NCI-H748 (cell line): ENCODE data around the gene SFXN5.

Experiments
- DNase-seq: peaks from one replicate; lab custom pipeline; 2025; ENCODE audit not compliant: unreplicated experiment; lab: John Stamatoyannopoulos, UW

Gene SFXN5

DNA sequence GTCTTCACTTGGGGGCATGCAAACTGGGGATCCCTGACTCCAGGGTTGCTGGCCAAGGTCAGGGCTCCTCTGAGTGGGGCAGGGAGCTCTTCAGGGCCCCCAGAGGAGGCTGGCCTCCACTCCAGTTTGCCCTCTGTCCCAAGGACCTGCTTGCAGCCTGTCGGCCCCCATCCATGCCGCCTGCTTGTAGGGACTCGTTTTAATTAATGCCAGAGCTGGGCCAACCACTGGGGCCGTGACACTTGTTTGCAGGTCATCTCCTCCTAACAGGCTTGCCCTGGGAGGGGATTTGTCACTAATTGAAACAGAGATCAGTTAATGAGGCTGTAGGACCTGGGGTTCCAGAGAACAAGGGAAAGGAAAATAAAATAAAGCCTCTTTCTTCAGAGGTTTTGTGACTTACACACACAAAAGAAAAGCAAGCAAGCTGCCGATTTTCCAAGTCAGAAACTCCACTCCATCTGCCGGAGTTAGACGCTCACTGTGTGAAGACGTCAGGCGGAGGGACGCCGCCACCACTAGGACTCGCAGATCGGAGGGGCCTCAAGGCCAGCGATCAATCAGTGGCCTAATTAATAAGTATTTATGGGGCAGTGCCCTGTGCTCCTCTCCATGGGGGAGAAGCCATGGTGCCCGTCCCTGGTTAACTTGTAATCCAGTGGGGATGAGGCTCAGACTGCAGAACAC, 75.9 kb downstream of the SFXN5 start:
- no peak for DNase-seq

DNA sequence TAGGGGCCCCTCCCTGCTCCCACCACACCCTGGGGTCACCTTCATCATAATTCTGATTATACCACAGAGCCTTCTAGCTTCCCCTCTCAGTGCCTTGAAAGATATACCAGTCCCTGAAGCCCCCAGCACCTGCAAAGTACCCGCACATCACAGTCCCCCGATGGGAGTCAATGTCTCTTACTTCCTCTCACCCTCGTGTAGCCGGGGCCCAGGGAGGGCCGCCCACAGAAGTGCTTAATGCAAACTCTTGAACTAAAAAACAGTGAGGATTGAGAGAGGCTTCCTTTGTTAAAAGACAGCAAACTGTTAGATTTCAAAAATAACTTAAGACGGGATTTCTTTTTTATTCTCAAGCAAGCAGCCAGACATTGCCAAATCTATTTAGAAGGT, 76.5 kb downstream of the SFXN5 start:
- no peak for DNase-seq

DNA sequence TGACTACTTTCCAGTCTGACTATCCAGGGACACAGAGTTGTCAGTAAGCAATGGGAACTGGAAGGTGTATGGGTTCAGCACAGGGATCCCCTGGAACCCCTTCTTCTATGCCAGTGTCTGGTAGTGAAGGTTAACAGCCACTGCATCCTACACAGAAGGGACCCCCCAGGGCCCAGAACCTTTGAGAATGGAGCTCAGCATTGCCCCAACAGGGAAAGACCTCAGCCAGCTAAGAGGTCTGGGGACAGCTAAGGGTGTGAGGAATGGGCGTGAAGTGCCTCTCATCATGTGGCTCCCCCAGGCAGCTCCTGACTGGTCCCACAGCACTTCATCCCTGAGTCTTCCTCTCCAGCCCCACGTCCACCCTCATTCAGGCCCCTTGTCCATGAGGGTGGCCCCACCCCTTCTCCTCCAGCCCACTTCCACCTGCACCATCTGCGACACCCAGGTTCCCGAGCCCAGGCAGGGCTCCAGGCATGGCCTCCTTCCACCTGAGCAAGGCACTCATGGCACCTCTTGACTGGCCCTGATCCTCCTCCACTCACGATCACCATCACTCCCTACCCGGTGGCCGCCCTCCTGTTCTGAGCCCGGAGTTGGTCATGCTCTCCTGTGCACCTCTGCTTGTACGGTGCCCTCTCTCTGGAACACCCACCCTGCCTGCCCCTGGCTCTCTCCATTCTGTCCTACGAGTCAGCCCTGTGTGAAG, 77.1 kb downstream of the SFXN5 start:
- no peak for DNase-seq

DNA sequence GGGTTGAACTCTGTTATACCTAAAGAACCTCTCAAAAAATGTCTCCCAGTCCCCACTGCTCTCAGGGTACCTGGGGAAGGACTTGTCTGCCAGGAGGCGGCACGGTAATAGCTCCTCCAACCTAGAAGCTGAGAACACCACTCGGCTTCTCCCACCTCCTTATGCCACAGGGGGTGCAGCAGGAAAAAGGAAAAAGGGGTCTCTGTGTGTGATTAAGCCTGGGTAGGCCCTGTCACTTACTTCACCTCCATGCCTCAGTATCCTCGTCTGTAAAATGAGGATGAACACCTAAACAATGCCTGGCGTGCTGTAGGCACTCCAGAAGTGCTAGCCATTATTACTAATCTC, 77.6 kb downstream of the SFXN5 start:
- no peak for DNase-seq

DNA sequence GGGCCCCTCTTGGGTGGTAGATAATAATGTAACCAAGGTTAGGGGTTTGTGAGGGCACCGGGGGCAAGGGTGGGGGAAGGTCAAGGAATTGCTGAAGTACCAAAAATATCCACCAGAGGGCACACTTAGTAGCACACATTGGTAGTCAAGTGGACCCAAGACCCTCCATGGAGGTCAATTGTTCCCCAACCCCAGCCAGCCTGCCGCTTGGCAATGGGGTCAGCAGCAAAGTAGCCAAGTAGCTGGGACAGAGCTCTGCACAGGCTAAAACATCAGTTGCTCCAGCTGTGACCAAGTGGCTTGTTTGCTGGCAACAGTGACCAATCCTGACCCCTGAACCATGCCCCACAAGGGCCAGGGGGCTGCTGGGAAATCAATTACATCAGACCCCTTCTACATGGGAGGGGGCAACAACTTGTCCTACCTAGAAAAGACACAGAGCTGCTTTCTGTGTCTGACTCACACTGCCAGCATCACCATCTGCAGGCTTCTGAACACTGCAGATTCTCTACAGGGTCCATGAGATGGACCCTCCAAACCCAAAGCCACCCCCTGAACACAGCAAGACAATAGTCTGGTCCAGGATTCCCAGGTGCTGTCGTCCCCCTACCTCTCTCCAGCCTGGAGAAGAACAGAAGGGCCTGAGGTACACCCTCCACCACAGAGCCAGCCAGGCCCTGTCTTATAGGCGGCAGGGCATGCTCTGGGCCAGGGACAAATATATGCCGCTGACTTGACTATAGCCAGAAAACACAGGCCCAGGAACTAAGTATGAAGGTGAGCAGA, 78.2 kb downstream of the SFXN5 start:
- peak; percentile 26 for DNase-seq

DNA sequence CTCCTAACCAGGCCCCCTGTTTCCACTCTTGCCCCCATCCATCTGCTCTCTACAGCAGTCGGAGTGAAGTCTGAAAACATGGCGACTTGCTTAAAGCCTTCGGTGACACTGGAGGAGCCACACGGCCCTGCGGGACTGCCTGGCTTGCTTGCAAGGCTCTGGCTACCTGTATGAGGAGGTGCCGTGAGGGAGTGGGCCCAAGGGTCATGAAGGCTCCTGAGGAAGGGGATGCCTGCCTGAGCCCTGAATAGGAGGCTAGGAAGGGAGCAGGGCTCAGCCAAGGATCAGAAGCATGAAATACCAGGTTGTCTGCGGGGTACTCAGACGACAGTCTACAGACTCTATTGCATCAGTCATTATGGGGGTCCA, 78.8 kb downstream of the SFXN5 start:
- DNase-seq, result no peak

DNA sequence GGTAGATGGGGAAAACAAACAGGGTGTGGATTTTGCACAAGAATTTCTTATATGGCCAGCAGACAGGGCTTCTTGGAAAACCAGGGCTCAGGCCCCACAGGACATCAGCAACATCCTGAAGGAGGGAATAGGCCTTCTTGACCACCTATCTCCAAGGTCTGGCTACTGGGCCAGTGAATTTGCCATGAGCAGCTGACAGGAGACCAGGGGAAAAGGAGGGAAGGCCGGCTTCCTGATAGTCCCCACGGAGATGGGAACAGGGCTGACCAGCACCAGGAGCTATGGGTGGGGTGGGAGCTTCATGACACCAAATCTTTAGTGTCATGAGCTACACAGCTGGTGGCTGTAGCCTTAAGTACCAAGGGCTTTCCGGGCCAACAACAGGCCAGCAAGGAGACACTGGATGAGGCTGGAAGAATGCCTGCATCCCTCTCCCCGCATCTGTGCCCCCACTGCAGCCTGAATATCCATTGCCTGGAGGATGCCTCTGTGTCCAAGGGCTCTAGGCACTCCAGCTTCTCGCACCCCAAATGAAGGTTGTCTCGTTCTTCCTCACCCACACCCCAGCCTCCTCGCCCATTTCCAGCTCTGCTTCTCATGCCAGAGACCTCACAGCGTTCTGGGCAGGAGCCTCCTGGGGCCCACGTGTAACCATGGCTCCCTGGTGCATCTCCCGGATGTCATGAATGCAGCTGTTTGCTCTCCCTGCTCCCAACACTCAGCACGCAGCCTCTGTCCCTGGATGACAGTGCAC, 79.4 kb downstream of the SFXN5 start:
- no peak for DNase-seq

DNA sequence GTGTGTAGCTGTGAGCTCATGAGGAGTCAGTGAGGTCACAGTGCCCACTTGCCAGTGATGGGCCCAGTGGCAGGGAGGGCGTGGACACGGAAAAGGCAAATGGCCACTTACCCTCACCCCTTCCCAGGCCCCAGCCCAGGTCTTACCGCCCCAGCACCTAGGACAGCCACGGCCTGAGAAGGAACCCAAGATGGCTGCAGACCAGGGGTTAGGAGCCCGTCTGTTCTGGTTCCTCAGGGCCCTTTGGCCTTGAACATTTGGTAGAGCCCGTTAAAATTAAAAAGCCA, 80.1 kb downstream of the SFXN5 start:
- DNase-seq, result no peak

DNA sequence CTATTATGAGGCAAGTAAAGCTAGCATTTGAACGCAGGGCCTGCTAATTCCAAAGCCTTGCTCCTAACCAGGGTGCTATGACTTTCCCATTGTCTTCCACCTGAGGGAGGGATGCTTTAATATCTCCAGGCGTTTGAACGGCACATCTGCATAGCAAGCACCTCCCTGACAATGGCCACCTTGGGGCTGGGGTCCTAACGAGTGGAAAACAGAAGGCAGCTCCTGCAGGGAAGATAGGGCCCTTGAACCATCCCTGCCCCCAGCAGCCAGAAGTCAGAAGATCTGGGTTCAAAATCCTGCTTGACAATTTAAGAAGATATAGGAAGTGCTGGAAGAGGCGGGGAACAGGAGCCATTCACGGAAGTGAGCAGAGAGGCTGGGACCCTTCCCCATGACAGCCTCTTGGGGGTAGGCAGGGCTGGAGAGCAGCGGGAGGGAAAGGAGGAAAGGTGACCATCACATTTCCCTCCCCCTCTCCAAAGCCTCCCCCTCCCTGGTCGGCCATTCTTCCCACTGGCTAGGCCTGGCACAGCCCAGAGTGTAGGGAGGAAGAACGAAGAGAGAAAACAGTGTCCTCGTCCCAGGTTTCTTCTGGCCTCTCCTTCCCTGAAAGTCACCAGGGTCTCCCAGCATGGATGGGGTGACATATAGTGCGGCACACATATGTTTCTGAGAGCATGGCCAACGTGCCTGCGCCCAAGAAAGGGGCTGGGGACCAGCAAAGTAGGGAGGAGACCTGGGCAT, 80.6 kb downstream of the SFXN5 start:
- no peak for DNase-seq

DNA sequence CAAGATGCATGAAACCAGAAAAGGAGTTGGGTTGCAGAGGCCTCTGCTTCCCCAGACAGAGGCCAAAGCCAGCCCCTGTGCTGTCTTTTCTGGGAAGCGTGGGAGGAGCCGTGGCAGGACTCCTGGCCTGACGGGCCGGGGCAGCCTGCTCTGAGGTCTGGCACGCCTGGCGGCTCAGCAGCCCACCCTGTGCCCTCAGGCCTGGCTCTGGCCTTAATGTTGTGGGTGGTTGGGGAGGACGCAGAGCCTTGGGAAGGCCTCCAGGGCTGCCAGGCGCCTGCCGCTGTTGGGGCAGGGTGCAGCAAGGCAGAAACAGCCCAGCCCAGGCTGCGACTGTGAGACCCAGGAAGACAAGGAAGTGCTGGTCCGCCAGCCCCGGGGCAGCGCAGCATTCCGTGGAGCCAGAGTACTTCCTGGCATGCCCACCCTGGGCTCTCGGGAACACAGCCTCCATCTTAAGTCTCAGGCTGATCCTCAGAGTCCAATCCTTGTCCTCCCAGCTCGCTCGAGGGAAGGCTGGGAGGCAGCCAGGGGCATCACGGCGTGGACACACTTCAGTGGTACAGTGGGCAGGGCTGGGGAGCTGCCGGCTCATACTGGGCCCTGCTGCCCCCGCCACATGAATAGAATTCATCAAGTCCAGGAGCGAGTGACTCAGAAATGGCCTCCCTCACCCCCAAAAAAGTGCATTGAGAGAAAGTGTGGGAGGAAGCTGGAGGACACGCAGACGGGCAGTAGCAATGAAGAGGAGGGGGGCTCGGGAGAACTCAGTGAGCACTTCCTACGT, 81.5 kb downstream of the SFXN5 start:
- no peak for DNase-seq

DNA sequence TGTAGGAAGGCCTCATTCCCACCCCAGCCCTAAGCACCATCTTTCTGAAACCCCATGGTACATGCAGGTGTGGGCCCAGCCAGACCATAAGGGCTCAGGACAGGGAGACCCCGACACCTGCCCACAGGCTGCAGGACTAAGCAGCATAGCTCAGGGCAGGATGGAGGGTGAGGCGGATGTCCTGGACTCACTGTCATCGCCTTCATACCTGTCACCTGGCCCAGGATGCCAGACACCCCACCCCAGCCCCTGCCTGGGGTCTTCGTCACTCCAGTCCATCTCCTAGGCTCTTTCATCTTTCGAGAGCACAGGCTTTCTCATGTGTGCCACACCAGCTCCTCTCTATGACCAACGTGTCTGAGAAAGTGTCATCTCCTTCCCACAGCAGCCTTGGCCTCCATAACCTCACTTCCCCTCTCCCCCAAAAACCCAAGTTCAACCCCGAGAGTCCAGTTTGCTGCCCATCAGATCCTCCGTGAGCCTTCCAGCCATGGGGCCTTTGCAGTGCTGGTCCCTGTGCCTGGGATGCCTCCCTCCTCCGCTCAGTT, 82.7 kb downstream of the SFXN5 start:
- DNase-seq, result no peak

DNA sequence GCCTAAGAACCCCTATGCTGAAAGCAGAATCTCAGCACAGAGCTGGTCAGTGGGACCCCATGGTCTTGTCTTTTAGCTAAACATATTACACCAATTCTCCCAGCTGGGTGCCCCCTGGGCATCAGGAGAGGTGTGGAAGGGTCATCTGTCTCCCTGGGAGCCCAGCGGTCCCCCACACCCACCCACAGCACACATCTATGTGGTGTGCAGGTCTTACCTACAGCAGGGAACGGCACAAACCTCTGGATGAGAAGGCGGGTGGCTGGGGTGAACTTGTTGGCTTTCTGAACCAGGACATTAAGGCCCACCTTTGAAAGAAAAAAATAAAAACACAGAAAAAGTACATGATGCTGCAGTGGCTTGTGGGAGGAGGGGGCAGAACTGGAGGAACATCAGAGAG, 83.5 kb downstream of the SFXN5 start:
- no peak for DNase-seq

DNA sequence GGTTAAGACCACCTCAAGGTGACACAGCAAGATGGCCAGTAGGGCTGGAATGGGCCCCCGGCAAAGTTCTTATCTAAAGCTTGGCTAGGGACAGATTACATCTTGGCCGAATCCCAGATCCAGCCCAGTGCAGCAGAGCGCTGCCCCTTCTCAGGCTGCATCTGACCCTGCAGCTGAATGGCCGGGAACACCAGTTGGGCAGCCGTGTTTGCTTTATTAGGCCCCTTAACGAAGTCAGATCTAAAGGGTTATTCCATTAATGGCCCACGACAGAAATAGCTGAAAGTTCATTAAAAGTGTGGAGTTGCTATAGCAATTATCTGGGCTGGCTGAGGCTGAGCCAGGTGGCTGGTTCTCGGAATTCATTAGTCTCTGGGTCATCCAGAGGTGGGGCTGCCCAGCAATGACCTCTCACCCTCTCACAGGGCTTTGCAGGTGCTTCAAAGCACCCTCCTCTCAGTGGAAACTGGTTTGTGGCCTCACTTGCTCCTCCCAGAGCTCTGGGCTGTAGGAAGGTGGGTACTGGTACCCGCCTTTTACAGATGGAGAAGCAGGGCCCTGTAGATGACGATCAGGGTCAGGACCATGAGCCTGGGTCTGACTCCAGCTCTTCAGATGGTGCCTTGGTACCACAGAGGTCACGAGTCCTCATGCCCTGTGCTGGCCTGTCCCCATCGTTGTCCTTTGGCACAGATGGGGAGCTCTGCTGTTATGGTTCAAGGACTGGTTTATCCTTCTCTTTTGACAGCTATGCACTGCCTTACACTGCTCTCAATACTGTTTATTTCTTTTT, 85.4 kb downstream of the SFXN5 start:
- DNase-seq, result no peak

DNA sequence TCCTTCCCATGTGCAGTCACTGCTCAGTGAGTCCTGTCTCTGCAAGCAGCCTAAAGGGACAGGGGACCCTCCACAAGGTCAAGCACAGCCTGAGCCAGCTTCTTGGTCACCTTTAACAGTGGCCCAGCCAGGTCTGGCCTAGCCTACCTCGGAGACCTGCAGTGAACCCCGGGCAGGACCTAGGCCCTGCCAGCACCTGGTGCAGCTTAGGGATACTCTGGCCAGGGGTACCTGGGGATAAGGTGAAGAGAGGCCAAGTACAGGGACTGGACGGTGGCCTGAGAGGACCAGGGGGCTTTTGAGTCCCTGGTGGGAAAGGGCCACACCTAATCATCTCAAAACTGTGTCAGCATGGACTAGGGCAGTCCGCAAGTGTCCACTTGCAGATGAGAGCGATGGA, 86.4 kb downstream of the SFXN5 start:
- no peak for DNase-seq

DNA sequence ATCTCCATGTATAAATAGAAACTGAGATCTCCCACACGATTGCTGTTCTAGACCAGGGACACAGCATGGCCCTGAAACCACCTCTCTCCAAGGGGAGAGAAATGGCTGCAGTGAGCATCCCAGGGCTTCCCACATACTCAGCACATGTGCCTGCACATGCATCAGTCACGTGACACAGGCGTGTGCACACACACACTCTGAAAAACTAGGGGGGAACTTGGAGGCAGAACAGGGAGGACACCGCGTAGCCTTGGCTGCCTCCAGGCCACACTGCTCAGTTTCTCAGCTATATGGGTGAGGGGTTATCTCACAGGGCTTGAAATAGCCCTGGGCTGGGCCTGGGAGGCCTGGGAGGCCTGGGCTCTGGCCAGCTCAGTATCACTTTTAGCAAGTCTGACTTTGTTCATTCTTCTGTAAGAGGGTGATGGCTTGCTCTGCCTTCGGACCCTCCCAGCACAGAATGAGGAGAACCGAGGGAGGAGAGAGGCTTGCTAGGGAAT, 87.3 kb downstream of the SFXN5 start:
- DNase-seq, result no peak

DNA sequence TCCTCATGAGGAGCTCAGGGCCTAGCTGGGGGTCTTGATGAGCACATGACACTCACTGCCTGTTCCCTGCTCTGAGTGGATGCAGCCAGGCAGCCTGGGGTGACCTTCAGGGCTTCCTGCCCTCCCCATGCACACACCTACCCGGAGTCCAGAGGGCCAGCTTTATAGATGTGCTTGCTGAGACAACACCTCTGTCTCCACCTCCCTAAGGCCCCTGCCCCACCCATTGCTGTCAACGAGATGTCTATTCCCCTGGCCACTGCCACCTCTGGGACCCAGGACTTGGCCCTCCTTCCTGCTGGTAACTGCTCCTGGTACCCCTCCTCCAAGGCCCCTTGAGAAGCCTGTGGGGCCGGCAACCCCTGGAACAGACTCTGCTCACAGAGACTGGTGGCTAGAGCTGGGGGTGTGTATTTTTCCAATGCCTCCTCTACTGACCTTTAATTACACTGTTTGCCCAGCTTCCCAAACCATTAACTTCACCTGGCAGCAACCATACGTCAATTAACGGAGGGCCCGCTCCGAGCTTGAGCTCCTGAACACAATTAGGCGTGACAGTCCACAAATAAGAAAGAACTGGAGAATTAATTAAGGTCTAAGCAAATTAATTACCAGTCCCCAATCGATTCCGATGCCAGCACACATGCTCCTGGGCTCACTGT, 87.9 kb downstream of the SFXN5 start:
- peak; percentile 81 for DNase-seq

DNA sequence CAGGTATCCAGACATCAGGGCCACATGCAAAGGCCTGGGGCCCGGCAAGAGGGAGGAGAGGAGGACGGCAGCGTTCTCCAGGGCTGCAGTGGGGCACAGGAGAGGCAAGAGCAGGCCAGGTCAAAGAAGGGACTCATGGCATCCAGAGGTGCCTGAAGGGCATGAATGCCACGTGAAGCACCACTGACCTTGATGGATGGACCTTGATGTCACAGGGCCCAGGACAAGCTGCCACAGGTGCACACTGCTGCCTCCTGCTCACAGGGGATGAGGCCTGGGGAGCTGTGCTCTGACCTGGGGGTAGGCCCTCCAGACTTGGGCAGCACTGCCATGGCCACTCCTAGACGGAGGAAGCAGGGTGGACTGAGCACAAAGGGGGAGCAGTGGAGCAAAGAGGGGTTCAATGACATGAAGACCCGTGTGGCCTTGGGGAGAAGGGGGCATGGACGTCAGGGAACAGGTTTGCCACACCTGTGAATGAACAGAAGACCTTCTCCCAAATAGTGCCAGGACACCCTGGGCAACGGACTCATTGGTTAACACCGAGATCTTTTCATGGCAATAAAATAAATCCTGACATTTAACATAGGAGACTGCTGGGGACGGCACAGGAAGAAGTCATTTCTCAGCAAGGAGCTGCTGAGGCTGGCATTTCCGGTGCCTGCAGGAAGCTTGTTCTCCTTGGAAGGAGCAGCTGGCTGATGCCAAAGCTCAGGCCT, 88.6 kb downstream of the SFXN5 start:
- DNase-seq, result no peak

DNA sequence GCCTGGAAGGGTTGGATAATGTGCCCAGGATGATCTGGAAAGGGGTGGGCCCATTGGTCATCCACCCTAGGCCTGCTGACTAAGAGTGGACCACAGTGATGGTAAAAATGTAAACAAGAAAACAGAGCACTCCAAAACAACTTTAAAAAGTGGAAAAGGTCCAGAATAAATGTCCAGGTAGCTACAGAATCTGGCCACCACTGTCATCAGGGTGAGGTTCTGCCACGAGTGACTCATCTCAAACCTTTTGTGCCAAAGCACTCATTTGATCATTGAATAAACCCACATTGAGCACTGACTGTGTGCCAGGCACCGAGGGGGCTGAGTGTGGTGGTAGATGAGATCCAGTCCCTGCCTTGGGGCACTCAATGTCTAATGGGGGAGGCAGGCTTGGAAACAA, 89.3 kb downstream of the SFXN5 start:
- no peak for DNase-seq
